ENCODE measurements around the gene TSPAN13. TPM values are rescaled to one million over a fixed set of nuclear protein-coding genes. Genes with fewer than 3 reads are reported as not detected.

TSPAN13 gene
- total RNA-seq, 1 experiment from 2014 or later = 14.0 TPM

GRCh38 chr7:16726189-16726588 is 27.4 kb upstream of the TSPAN13 start:
- H3K4me1 Mint-ChIP-seq (ENCODE audit: insufficient read depth, unreplicated experiment) = no peaks in the 10 kb centered on the region
- no peak overlapping the region for H3K4me3 Mint-ChIP-seq (ENCODE audit: unreplicated experiment)
- no TSS peak for BruUV-seq (replicated peaks)
- H3K27me3 Mint-ChIP-seq (ENCODE audit: insufficient read depth, unreplicated experiment) = no peaks in the 10 kb centered on the region
- no peaks in the 10 kb centered on the region for H3K9me3 Mint-ChIP-seq (ENCODE audit: unreplicated experiment)
- ChIA-PET POLR2A (no interaction called here), CTCF (no interaction called here)
- H3K27ac Mint-ChIP-seq (ENCODE audit: low read depth, unreplicated experiment) = no peak overlapping the region
- intact Hi-C loops (cut with micrococcal nuclease) = no loop called here
- no peaks in the 10 kb centered on the region for H3K36me3 Mint-ChIP-seq (ENCODE audit: insufficient read depth, unreplicated experiment)
- no peak for DNase-seq (ENCODE audit: unreplicated experiment)
- TF ChIP-seq CTCF (IDR thresholded peaks at IDR 0.05; ENCODE audit: unreplicated experiment) = no peak

- BruUV-seq (replicated peaks) = no TSS peak
- no peak for TF ChIP-seq CTCF (IDR thresholded peaks at IDR 0.05; ENCODE audit: unreplicated experiment)
- H3K36me3 Mint-ChIP-seq (ENCODE audit: insufficient read depth, unreplicated experiment) = no peaks in the 10 kb centered on the region
- no peak overlapping the region for H3K27ac Mint-ChIP-seq (ENCODE audit: low read depth, unreplicated experiment)
- H3K4me1 Mint-ChIP-seq (ENCODE audit: insufficient read depth, unreplicated experiment) = no peaks in the 10 kb centered on the region
- no peak for DNase-seq (ENCODE audit: unreplicated experiment)
- CTCF ChIA-PET = no interaction called here
- intact Hi-C loops (cut with micrococcal nuclease) = no loop called here
- H3K4me3 Mint-ChIP-seq (ENCODE audit: unreplicated experiment) = no peak overlapping the region
- POLR2A ChIA-PET = interaction anchor here (1.2 kb wide), 1 partner anchor 11 kb away, joined by 4 read pairs; no protein-coding TSS in a partner anchor
- H3K27me3 Mint-ChIP-seq (ENCODE audit: insufficient read depth, unreplicated experiment) = no peaks in the 10 kb centered on the region
- no peaks in the 10 kb centered on the region for H3K9me3 Mint-ChIP-seq (ENCODE audit: unreplicated experiment)
These were observed 25.8 kb upstream of the TSPAN13 start for GRCh38 chr7:16727736-16728135.

DNA sequence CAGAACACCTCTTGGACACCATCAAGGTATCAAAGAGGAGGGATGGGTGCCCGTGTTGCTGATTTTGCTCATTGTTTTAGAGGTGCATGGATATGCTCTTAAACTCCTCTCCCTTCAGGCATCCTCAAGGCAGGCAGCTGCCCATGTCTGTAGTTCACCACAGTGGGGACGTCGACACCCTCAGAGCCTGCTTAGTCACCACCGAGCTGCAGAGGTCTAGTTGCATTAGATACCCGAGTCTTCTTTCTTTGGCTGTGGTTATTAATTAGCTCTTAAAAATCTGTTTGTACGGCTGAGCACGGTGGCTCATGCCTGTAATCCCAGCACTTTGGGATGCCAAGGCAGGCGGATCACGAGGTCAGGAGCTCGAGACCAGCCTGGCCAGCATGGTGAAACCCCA is 24.7 kb upstream of the TSPAN13 start:
- TF ChIP-seq CTCF (IDR thresholded peaks at IDR 0.05; ENCODE audit: unreplicated experiment) = no peak

DNA sequence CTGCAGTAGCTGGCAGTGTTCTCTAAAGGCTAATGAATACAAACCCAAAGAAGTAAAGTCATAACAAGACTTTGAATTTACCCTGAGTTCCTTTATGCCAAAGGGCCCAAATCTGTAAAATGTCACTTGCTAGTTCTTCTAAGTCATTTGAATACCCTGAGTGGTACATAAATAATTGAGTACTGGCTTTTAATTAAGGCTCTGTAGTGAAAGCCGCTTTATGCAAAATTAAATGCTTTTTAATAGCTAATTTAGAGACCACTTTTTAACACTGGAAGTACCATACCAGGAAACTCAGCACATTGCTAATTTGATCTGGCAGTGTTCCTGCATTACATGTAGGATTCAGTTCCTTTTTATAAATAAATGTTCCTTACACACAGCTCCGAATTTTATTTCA is 24.0 kb upstream of the TSPAN13 start:
- no peak for DNase-seq (ENCODE audit: unreplicated experiment)
- CTCF ChIA-PET = interaction anchor here (0.6 to 1.8 kb wide), 5 partner anchors 9 to 334 kb away, joined by 3 to 5 read pairs (median 4); no protein-coding TSS in a partner anchor
- Mint-ChIP-seq H3K4me3 (ENCODE audit: unreplicated experiment) (no peak overlapping the region), H3K4me1 (ENCODE audit: insufficient read depth, unreplicated experiment) (peaks cover 8% of the 10 kb centered on the region), H3K27me3 (ENCODE audit: insufficient read depth, unreplicated experiment) (no peaks in the 10 kb centered on the region), H3K36me3 (ENCODE audit: insufficient read depth, unreplicated experiment) (no peaks in the 10 kb centered on the region), H3K27ac (ENCODE audit: low read depth, unreplicated experiment) (no peak overlapping the region), H3K9me3 (ENCODE audit: unreplicated experiment) (no peaks in the 10 kb centered on the region)
- POLR2A ChIA-PET = interaction anchor here (0.8 kb wide), 1 partner anchor 34 kb away, joined by 3 read pairs; no protein-coding TSS in a partner anchor
- no peak for TF ChIP-seq CTCF (IDR thresholded peaks at IDR 0.05; ENCODE audit: unreplicated experiment)
- BruUV-seq (replicated peaks) = no TSS peak
- intact Hi-C loops (cut with micrococcal nuclease) = no loop called here

More for the DNA sequence above, 24.7 kb upstream of the TSPAN13 start:
- intact Hi-C loops (cut with micrococcal nuclease) = no loop called here
- Mint-ChIP-seq H3K27me3 (ENCODE audit: insufficient read depth, unreplicated experiment) (no peaks in the 10 kb centered on the region), H3K27ac (ENCODE audit: low read depth, unreplicated experiment) (no peak overlapping the region), H3K4me1 (ENCODE audit: insufficient read depth, unreplicated experiment) (peaks cover under 1% of the 10 kb centered on the region), H3K9me3 (ENCODE audit: unreplicated experiment) (no peaks in the 10 kb centered on the region), H3K36me3 (ENCODE audit: insufficient read depth, unreplicated experiment) (no peaks in the 10 kb centered on the region), H3K4me3 (ENCODE audit: unreplicated experiment) (no peak overlapping the region)
- no peak for DNase-seq (ENCODE audit: unreplicated experiment)
- CTCF ChIA-PET = interaction anchor here (1.3 to 1.8 kb wide), 3 partner anchors 10 to 34 kb away, joined by 4 to 5 read pairs (median 5); no protein-coding TSS in a partner anchor
- POLR2A ChIA-PET = interaction anchor here (0.7 to 1.2 kb wide), 2 partner anchors 12 to 1498 kb away, joined by 3 to 4 read pairs; no protein-coding TSS in a partner anchor
- no TSS peak for BruUV-seq (replicated peaks)

All from MCF 10A (cell line).